ENCODE data around the gene OGDH.

Gene OGDH

GRCh38 chr7:44636041-44636584 is 29.7 kb downstream of the OGDH start:
- TF ChIP-seq CREB1 (IDR thresholded peaks at IDR 0.05; ENCODE audit: low read depth) (no peak), RAD21 (IDR thresholded peaks at IDR 0.05; ENCODE audit: low read depth) (no peak), MAX (IDR thresholded peaks at IDR 0.05) (no peak), NFIC (IDR thresholded peaks at IDR 0.05) (no peak), REST (IDR thresholded peaks at IDR 0.05; ENCODE audit: low read depth) (no peak), ZBTB7A (IDR thresholded peaks at IDR 0.05; ENCODE audit: low read depth) (no peak), FOXM1 (IDR thresholded peaks at IDR 0.05; ENCODE audit: borderline replicate concordance, low read depth) (no peak), YY1 (IDR thresholded peaks at IDR 0.05; ENCODE audit: low read depth) (no peak), TCF12 (IDR thresholded peaks at IDR 0.05; ENCODE audit: low read depth) (no peak), TAF1 (IDR thresholded peaks at IDR 0.05; ENCODE audit: low read depth) (no peak)
- TF ChIP-seq, protein P1, sequence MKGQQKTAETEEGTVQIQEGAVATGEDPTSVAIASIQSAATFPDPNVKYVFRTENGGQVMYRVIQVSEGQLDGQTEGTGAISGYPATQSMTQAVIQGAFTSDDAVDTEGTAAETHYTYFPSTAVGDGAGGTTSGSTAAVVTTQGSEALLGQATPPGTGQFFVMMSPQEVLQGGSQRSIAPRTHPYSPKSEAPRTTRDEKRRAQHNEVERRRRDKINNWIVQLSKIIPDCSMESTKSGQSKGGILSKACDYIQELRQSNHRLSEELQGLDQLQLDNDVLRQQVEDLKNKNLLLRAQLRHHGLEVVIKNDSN (IDR thresholded peaks at IDR 0.05): no peak

DNA sequence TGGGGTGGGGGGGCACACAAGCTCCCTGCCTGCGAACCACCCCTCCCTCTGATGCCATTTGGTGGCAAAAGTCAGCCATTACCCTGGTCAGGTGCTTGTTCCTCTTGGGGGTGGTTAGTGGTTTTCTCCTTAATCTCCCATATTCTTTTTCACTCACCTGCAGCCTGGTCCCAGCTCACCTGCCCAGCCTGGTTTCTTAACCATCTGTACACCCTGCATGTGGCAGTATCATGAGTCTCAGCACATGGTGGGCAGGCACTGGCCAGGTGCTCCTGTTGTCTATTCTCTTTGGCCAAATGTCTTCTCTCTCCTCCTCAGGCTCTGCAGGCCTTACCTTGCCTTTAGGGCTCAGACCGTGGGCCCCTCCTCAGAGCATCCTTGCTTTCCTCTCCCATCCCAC is 30.5 kb downstream of the OGDH start:
- TF ChIP-seq CEBPB (IDR thresholded peaks at IDR 0.05) (no peak), TAF1 (IDR thresholded peaks at IDR 0.05; ENCODE audit: low read depth) (no peak), CREB1 (IDR thresholded peaks at IDR 0.05; ENCODE audit: low read depth) (no peak)
- TF ChIP-seq, protein P1 (IDR thresholded peaks at IDR 0.05): no peak

- no peak for TF ChIP-seq REST (IDR thresholded peaks at IDR 0.05; ENCODE audit: low read depth)
- no peak for TF ChIP-seq EGR1 (IDR thresholded peaks at IDR 0.05)
- no peak for TF ChIP-seq FOXM1 (IDR thresholded peaks at IDR 0.05; ENCODE audit: borderline replicate concordance, low read depth)
- TF ChIP-seq YY1 (IDR thresholded peaks at IDR 0.05; ENCODE audit: low read depth): no peak
- TF ChIP-seq MAX (IDR thresholded peaks at IDR 0.05): no peak
- no peak for TF ChIP-seq NFIC (IDR thresholded peaks at IDR 0.05)
Observed at GRCh38 chr7:44637788-44638594, 31.6 kb downstream of the OGDH start.

GRCh38 chr7:44638611-44639557 is 32.5 kb downstream of the OGDH start:
- no peak for TF ChIP-seq REST (IDR thresholded peaks at IDR 0.05; ENCODE audit: low read depth)
- TF ChIP-seq EP300 (IDR thresholded peaks at IDR 0.05; ENCODE audit: borderline replicate concordance): peak; percentile 23; the same call in 1 of the 2 replicates
- TF ChIP-seq RAD21 (IDR thresholded peaks at IDR 0.05; ENCODE audit: low read depth): no peak
- 0 out of 2 replicates have a peak, but pooled peaks have one; percentile 13 for TF ChIP-seq TAF1 (IDR thresholded peaks at IDR 0.05; ENCODE audit: low read depth)
- no peak for TF ChIP-seq EGR1 (IDR thresholded peaks at IDR 0.05)
- TF ChIP-seq CEBPB (IDR thresholded peaks at IDR 0.05): no peak
- TF ChIP-seq, protein P1 (IDR thresholded peaks at IDR 0.05): no peak
- TF ChIP-seq NFIC (IDR thresholded peaks at IDR 0.05): no peak
- no peak for TF ChIP-seq CREB1 (IDR thresholded peaks at IDR 0.05; ENCODE audit: low read depth)
- TF ChIP-seq TCF12 (IDR thresholded peaks at IDR 0.05; ENCODE audit: low read depth): peak; percentile 31; the same call in 1 of the 2 replicates
- no peak for TF ChIP-seq YY1 (IDR thresholded peaks at IDR 0.05; ENCODE audit: low read depth)
- no peak for TF ChIP-seq ZBTB7A (IDR thresholded peaks at IDR 0.05; ENCODE audit: low read depth)
- no peak for TF ChIP-seq FOXM1 (IDR thresholded peaks at IDR 0.05; ENCODE audit: borderline replicate concordance, low read depth)
- no peak for TF ChIP-seq TEAD4 (IDR thresholded peaks at IDR 0.05)
- TF ChIP-seq MAX (IDR thresholded peaks at IDR 0.05): no peak
